ENCODE measurements around the gene HBG2. TPM values are rescaled to one million over a fixed set of nuclear protein-coding genes. Genes with fewer than 3 reads are reported as not detected.

Gene HBG2
- total and polyA plus RNA-seq, 8 donors: 10.6 TPM; not detected in 7

GRCh38 chr11:5290106-5290505, 35.5 kb upstream of the HBG2 start:
- intact Hi-C loops (cut with DNase I): no loop called here
- WGBS, 2 donors: 92 to 97% methylated on average over 1 of the region's 1 CpG
- ATAC-seq: no peak
- Histone ChIP-seq H3K9me3 (no peaks in the 10 kb centered on the region), H3K27ac (no peak overlapping the region), H3K36me3 (no peaks in the 10 kb centered on the region), H3K4me1 (no peaks in the 10 kb centered on the region), H3K4me3 (no peak overlapping the region), H3K27me3 (no peaks in the 10 kb centered on the region)
- no peak for FAIRE-seq
- DNase-seq: no peak
- no peak for TF ChIP-seq CTCF (IDR thresholded peaks at IDR 0.05)

GRCh38 chr11:5289696-5290095, 35.1 kb upstream of the HBG2 start:
- intact Hi-C loops (cut with DNase I): no loop called here
- DNase-seq (no peak), ATAC-seq (no peak), FAIRE-seq (no peak)
- Histone ChIP-seq H3K27ac (no peak overlapping the region), H3K4me3 (no peak overlapping the region), H3K36me3 (no peaks in the 10 kb centered on the region), H3K4me1 (no peaks in the 10 kb centered on the region), H3K9me3 (no peaks in the 10 kb centered on the region), H3K27me3 (no peaks in the 10 kb centered on the region)
- no peak for TF ChIP-seq CTCF (IDR thresholded peaks at IDR 0.05)

- intact Hi-C loops (cut with DNase I): no loop called here
- ATAC-seq (no peak), FAIRE-seq (no peak), DNase-seq (no peak)
- H3K4me1 ChIP-seq: no peaks in the 10 kb centered on the region
- TF ChIP-seq CTCF (IDR thresholded peaks at IDR 0.05): no peak
- 69 to 72% methylated on average over 6 of the region's 6 CpGs for WGBS, 2 donors
- no peaks in the 10 kb centered on the region for H3K36me3 ChIP-seq
- no peaks in the 10 kb centered on the region for H3K9me3 ChIP-seq
- no peak overlapping the region for H3K27ac ChIP-seq
- no peak overlapping the region for H3K4me3 ChIP-seq
- H3K27me3 ChIP-seq: no peaks in the 10 kb centered on the region
These were observed 34.4 kb upstream of the HBG2 start for GRCh38 chr11:5288906-5289550.

GRCh38 chr11:5288108-5288905, 33.7 kb upstream of the HBG2 start:
- ATAC-seq (no peak), FAIRE-seq (no peak), DNase-seq (no peak)
- Histone ChIP-seq H3K36me3 (no peaks in the 10 kb centered on the region), H3K27ac (no peak overlapping the region), H3K9me3 (no peaks in the 10 kb centered on the region), H3K4me1 (no peaks in the 10 kb centered on the region), H3K27me3 (no peaks in the 10 kb centered on the region), H3K4me3 (no peak overlapping the region)
- no peak for TF ChIP-seq CTCF (IDR thresholded peaks at IDR 0.05)
- intact Hi-C loops (cut with DNase I): no loop called here
- 60 to 71% methylated on average over 7 of the region's 7 CpGs for WGBS, 2 donors

GRCh38 chr11:5286901-5287300, 32.3 kb upstream of the HBG2 start:
- no peak for DNase-seq
- Histone ChIP-seq H3K4me3 (no peak overlapping the region), H3K9me3 (no peaks in the 10 kb centered on the region), H3K36me3 (no peaks in the 10 kb centered on the region), H3K27ac (no peak overlapping the region), H3K27me3 (no peaks in the 10 kb centered on the region), H3K4me1 (no peaks in the 10 kb centered on the region)
- intact Hi-C loops (cut with DNase I): no loop called here
- 48 to 56% methylated on average over 3 of the region's 3 CpGs for WGBS, 2 donors
- no peak for FAIRE-seq
- ATAC-seq: no peak
- no peak for TF ChIP-seq CTCF (IDR thresholded peaks at IDR 0.05)
